Stimulated activated CD8-positive, alpha-beta memory T cell treated with anti-CD3 and anti-CD28 coated beads, Interleukin-15, amount 100 ng/mL, for 1 hour (primary cell): Measurements from ENCODE around the gene CFAP126.
"Not testable (repeated sequence)": the region's sequence is repeated elsewhere in the genome, so short reads cannot be mapped to it uniquely, and the experiment has no call there.

Experiments used
- DNase-seq: peaks from one replicate; pipeline ENCODE4 v3.0.0-alpha.2; 2020; ENCODE audit warnings: low read depth

The CFAP126 gene

DNA sequence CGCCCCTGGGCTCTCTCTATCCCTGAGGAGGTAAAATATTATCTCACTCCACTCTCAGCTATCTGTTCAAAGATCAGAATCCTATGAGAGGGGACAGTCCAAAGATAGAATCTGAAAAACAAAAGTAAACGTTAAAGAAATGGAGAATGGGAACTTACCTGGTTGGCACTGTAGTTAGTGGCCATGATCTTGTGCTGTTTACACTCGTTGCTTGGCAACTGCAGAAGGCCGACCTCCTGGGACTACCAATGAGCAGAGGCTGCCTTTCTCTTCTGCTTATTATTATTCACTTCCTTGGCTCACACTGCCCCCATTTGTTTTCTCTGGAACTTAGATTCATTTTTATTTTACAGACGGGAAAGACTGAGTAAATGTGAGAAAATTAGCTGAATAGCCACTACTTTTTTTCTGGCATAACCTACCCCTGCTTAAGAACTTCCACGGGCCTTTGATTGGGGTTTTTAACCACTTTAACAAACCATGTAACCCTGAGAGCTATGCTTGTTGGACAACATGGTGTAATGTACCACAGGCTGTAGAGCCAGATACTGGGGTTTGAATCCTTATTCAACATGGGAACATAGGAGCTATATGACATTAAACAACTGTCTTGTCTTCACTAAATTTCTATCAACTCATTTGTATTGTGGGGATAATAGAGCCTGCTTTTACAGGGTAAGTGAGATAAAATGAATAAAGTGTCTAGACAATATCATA, at the start of gene CFAP126:
TSS of gene CFAP126 (minus strand) at position 193 of the 717 bp plus-strand sequence. CDS start at position 185, 8 bp downstream.
- DNase-seq, result no peak

GRCh38 chr1:161413050-161413449, 45.4 kb upstream of the CFAP126 start:
- DNase-seq, result not testable (repeated sequence)

DNA sequence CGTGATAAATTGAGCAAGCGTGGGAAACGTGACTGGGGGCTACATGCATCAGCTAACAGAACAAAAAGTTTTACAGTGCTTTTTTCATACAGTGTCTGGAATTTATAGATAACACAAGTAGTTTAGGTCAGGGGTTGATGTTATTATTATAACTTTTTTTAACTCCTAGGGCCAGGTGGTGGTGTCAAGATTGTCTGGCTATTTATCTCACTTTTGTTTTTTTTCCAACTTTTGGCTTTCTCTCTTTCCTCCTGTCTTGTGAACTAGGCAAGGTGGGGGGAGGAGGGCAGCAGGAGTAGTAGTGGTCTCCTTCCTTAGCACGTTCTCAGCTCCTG, 42.9 kb upstream of the CFAP126 start:
- DNase-seq, result not testable (repeated sequence)

DNA sequence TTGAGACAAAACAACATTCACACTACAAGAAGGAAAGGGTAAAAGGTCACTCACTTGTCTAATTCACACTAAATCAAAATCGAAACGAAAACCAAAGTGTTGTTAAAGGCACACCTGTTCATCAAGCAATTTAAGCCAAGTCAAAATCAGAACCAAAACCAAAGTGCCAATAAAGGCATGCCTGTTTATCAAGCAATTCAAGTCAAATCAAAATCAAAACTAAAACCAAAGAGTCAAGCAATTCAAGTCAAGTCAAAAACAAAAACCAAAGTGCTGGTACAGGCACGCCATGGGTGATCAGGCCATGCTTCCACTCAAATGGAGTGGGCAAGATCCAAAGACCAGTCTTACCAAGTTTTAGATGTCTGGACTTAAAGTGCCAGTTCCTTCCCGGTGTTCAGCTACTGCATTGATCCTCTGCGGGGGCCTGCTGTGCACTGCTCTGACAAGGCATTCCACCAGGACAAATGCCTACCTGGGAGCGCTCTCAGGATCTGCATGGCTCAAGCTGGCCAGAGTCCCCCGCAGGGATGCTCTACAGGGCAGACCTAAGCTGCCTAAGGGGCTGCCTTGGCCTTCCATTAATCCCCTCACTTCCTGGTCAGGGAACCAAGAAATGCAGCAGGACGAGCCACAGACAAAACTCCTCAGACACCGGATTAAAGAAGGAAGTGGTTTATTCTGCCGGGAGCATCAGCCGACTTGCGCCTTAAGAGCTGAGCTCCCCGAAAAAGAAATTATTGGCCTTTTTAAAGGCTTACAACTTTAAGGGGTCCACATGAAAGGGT, 42.4 kb upstream of the CFAP126 start:
- not testable (repeated sequence) for DNase-seq

DNA sequence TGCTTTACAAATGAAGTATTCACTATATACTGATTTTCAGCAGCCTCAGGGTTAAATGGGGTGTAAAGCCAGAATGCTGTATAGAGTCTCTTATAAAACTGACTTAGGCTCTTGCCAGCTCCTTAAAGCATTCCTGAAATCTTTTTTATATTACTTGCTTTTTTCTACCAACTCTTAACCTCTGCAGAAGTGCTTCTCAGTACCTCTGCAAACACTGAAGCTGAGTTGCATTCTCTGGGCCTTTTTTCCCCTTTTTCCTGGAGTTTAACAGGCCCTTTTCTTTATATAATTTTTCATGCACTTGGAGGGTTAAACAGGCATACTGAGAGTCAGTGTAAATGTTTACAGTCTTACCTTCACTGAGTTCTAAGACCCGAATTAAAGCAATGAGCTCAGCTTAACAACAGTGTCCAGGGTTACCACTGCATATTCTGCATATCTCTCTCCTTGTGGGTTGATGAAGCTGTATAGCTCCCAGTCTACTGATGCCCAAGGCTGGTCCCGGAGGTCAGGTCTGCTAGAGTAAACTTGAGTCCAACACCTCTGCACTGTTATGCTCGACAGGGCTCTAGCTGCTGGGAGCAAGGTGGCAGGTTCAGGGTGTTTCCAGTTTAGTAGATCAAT, 40.9 kb upstream of the CFAP126 start:
- no peak for DNase-seq

GRCh38 chr1:161407451-161407985, 39.8 kb upstream of the CFAP126 start:
- no peak for DNase-seq

- DNase-seq, result not testable (repeated sequence)
These were observed 38.9 kb upstream of the CFAP126 start for GRCh38 chr1:161406551-161406950.

- DNase-seq, result no peak
These were observed 36.4 kb upstream of the CFAP126 start for GRCh38 chr1:161404051-161404597.

DNA sequence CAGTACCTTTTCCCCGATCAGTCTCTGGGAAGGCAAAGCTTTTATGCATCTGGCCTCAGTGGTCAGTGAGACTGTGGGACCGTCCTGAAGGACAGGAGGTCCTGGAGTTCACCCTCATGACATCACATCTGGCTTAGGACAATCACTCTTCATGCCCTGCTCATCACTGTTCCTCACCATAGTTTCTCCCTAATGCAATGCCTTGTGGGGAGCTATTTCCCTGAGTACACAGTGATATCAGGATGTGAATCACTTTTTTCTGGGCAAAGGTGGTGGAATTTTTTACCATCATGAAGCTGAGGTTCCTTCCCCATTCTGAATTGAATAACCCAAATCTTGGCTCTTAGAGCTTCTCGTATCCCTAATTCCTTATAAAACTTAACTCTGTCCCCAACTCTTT, 34.8 kb upstream of the CFAP126 start:
- DNase-seq, result no peak

DNA sequence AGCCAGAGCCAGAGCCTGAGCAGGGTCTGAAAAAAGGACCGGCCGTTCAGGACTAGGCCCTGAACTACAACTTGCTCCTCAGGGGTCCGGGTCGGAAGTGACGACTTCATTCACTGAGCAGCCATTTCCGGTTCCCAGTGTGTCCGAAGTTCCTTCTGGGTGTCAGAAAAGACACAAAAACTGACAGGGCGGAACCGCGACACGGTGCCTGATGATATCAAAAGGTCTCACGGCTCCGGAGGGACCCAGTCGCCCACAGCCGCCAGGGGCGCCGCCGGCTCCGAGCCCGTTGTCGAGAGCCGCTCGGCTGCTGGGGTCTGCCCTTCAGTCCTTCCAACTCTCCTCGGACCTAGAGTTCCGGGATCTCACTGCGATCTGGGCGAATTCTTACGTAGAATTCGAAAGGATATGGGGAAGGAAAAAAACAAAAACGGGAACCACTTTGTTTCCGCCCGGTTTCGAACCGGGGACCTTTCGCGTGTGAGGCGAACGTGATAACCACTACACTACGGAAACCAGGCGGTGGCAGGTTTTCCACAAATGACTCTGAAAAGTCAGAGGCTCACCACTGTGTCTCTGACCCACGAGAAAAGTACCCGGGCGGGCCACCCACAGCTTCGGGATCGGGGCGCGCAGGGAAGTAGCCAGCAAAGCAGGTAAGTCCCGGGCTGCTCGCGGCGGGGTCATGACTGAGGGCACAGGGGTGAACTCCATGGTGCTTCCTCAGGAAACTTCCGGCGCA, 31.8 kb upstream of the CFAP126 start:
- peak; percentile 96 for DNase-seq

- no peak for DNase-seq
These were observed 31.2 kb upstream of the CFAP126 start for GRCh38 chr1:161398900-161399256.

GRCh38 chr1:161397038-161397437, 29.4 kb upstream of the CFAP126 start:
- not testable (repeated sequence) for DNase-seq

DNA sequence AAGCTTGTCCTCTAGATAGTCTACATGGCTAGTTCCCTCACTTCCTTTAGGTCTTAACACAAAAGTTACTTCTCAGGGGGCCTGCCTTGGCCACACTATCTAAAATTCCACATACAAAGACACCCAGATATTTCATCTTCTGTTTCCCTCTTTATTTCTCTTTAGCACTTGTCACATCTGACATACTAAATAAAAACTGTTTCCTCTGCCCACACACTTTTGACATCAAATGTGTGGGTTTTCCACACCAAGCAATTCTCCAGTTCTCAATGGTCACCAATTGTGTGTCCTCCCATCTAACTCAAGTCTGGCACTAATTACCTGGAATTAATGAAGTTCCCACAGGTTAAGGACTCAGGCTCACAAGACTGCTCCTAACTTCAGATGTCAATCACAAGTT, 25.5 kb upstream of the CFAP126 start:
- DNase-seq, result no peak

DNA sequence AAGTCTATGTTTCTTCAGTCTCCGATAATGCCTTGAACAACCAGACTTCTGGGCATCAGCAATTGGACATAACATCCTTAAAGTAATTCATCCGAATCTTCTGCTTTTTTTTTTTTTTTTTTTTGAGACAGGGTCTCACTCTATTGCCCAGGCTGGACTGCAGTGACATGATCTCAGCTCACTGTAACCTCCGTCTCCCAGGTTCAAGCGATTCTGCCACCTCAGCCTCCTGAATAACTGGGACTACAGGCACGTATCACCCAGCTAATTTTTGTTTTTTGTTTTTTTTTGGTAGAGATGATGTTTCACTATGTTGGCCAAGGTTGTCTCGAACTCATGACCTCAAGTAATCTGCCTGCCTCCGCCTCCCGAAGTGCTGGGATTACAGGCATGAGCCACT, 23.9 kb upstream of the CFAP126 start:
- DNase-seq, result no peak

DNA sequence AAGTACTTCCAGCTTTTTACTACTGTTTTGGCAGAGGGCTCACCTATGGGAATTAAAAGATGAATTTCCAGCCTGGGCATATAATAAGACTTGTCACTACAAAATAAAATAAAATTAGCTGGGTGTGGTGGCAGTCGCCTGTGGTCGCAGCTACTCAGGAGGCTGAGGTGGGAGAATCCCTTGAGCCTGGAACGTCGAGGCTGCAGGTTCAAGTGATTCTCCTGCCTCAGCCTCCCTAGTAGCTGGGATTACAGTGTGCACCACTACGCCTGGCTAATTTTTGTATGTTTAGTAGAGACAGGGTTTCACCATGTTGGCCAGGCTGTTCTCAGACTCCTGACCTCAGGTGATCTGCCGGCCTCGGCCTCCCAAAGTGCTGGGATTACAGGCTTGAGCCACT, 23.5 kb upstream of the CFAP126 start:
- not testable (repeated sequence) for DNase-seq

- no peak for DNase-seq
These were observed 22.8 kb upstream of the CFAP126 start for GRCh38 chr1:161390559-161390858.

- peak; percentile 93 for DNase-seq
These were observed 22.2 kb upstream of the CFAP126 start for GRCh38 chr1:161389691-161390558.

GRCh38 chr1:161389158-161389557, 21.5 kb upstream of the CFAP126 start:
- not testable (repeated sequence) for DNase-seq

DNA sequence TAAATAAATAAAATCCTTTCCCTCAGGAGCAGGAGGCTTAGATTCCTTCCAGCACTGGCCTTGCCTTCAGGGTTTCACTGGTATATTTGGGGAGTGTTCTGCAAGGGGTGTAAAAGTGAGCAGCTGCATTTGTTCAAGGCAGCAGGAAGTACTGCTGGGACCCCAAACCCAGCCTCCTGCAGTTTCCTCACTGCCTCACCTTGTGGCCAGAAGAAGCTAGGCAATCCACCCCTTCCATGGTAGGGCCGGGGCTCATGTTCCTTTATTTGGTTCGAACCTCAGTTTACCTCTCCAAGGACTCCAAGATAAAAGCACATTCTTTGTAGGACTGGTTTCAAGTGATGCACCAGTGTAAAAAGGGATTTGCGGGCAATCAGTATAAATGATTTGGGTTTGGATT, 21.0 kb upstream of the CFAP126 start:
- no peak for DNase-seq

GRCh38 chr1:161382214-161383019, 14.7 kb upstream of the CFAP126 start:
- DNase-seq, result no peak
